ENCODE results near the gene PRKG1. TPM values are rescaled to one million over a fixed set of nuclear protein-coding genes. Genes with fewer than 3 reads are reported as not detected.

The PRKG1 gene
- total RNA-seq, 1 donor from 2014 or later: 22.8 TPM

DNA sequence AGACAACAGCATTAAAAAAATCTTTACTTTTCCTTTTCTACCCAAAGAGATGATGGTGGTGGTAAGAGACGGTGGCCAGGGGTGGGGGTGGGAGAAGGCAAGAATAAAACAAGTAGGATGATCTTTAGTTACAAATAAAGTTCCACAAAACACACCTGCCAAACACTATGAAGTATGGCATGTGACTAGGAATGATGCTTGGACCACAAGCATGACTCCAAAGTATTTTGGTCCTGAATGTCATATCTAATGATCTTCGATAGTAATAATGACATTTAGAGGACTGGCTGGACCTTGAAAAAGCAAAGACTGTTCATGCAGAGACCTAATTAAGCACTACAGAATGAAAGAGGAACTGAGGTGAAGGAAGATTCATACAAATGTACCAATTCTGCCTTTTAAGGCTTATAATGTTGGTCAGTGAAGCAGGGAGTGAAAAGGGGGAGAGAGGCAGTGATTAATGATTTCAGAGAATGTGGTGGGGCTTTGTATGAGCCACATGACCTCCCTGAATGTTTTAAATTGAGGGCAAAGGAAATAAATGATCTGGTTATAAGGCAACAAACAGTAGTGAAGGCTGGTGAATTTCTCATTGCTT lies 1210.2 kb downstream of the PRKG1 start:
- Mint-ChIP-seq H3K4me3 (ENCODE audit: unreplicated experiment) (no peak overlapping the region), H3K27ac (ENCODE audit: unreplicated experiment) (no peak overlapping the region), H3K4me1 (ENCODE audit: low read depth) (peaks cover 19% of the 10 kb centered on the region), H3K27me3 (ENCODE audit: low read depth) (no peaks in the 10 kb centered on the region), H3K36me3 (ENCODE audit: low read depth) (peaks cover 2% of the 10 kb centered on the region), H3K9me3 (ENCODE audit: low read depth) (no peaks in the 10 kb centered on the region)
- TF ChIP-seq, protein P1, sequence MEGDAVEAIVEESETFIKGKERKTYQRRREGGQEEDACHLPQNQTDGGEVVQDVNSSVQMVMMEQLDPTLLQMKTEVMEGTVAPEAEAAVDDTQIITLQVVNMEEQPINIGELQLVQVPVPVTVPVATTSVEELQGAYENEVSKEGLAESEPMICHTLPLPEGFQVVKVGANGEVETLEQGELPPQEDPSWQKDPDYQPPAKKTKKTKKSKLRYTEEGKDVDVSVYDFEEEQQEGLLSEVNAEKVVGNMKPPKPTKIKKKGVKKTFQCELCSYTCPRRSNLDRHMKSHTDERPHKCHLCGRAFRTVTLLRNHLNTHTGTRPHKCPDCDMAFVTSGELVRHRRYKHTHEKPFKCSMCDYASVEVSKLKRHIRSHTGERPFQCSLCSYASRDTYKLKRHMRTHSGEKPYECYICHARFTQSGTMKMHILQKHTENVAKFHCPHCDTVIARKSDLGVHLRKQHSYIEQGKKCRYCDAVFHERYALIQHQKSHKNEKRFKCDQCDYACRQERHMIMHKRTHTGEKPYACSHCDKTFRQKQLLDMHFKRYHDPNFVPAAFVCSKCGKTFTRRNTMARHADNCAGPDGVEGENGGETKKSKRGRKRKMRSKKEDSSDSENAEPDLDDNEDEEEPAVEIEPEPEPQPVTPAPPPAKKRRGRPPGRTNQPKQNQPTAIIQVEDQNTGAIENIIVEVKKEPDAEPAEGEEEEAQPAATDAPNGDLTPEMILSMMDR (IDR thresholded peaks at IDR 0.05): no peak
- no peak for DNase-seq (ENCODE audit: low spot score)

DNA sequence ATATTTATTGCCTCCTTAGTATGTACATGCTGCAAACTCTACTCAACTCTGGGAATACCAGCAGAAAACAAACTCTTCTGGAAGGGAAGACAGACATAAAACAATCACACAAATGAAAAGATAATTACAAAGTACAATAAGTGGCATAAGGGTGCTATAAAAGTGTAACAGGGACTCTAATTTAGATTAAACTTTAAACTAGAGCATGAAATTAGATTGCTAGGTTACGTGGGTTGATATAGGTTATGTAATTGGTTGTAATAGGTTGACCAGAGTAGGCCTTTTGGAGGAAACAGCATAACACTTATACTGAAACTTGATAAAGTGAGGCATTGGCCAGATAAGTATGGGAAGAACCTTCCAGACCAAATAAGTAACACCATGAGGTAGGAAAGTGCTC lies 1213.6 kb downstream of the PRKG1 start:
- Mint-ChIP-seq H3K9me3 (ENCODE audit: low read depth) (no peaks in the 10 kb centered on the region), H3K4me3 (ENCODE audit: unreplicated experiment) (no peak overlapping the region), H3K4me1 (ENCODE audit: low read depth) (peaks cover 4% of the 10 kb centered on the region), H3K27ac (ENCODE audit: unreplicated experiment) (no peak overlapping the region), H3K36me3 (ENCODE audit: low read depth) (peaks cover 2% of the 10 kb centered on the region), H3K27me3 (ENCODE audit: low read depth) (no peaks in the 10 kb centered on the region)
- no peak for DNase-seq (ENCODE audit: low spot score)
- TF ChIP-seq, protein P1 (IDR thresholded peaks at IDR 0.05): no peak

DNA sequence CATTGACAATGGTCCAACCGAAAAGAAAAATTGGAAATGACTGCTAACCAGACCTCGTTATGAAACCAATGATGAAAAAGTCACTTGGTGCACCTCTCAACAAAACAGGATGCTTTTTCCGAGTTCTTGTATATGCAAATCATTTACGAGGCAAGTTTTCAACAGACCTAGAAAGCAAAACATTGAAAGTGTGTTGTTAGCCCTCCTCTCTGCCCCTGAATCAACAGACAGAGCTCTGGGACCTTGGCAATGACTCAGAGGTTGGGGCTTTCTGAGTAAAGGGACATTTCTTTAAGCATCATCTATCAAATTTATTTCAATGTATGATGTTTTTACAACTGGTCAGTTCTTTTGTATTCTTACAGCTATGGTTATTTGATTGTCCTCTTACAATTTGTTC lies 1223.5 kb downstream of the PRKG1 start:
- TF ChIP-seq, protein P1 (IDR thresholded peaks at IDR 0.05): no peak
- Mint-ChIP-seq H3K9me3 (ENCODE audit: low read depth) (peaks cover 3% of the 10 kb centered on the region), H3K27me3 (ENCODE audit: low read depth) (no peaks in the 10 kb centered on the region), H3K4me3 (ENCODE audit: unreplicated experiment) (no peak overlapping the region), H3K36me3 (ENCODE audit: low read depth) (peaks cover 1% of the 10 kb centered on the region), H3K4me1 (ENCODE audit: low read depth) (no peaks in the 10 kb centered on the region), H3K27ac (ENCODE audit: unreplicated experiment) (no peak overlapping the region)
- DNase-seq (ENCODE audit: low spot score): no peak

DNA sequence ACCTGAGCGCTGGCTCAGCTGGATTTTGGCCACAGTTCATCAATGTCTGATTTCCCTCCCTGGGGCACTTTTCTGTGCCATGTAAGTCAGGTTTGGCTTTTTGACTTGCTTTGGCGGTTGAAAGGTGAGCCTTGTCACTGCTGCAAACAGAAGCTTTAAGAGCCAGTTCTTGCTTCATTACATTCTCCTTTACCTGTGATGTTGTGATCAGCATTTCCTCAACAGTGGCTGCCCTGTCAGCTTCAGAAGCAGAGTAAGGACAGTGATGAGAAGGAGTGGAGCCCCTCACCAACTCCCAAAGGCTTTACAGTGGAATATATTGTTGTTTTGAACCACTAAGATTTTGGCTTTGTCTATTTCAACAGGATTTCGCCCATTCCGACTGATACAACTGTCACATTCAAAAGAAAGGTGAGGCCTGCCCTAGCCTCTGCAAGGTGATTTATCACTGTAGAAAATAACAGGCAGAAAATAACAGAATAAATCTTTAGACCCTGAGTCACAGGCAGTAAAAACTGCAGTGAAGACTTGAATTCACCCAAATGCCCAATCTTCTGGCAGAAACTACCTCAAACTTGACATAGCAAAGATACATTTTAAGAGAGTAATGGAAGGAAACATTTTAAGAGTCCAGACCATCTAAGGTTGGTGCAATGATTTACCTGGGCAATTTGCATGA lies 1226.5 kb downstream of the PRKG1 start:
- no peaks in the 10 kb centered on the region for H3K4me1 Mint-ChIP-seq (ENCODE audit: low read depth)
- no peak for DNase-seq (ENCODE audit: low spot score)
- no peaks in the 10 kb centered on the region for H3K36me3 Mint-ChIP-seq (ENCODE audit: low read depth)
- no peaks in the 10 kb centered on the region for H3K27me3 Mint-ChIP-seq (ENCODE audit: low read depth)
- no peak overlapping the region for H3K4me3 Mint-ChIP-seq (ENCODE audit: unreplicated experiment)
- no peak overlapping the region for H3K27ac Mint-ChIP-seq (ENCODE audit: unreplicated experiment)
- TF ChIP-seq, protein P1 (IDR thresholded peaks at IDR 0.05): no peak
- peaks cover 3% of the 10 kb centered on the region for H3K9me3 Mint-ChIP-seq (ENCODE audit: low read depth)

DNA sequence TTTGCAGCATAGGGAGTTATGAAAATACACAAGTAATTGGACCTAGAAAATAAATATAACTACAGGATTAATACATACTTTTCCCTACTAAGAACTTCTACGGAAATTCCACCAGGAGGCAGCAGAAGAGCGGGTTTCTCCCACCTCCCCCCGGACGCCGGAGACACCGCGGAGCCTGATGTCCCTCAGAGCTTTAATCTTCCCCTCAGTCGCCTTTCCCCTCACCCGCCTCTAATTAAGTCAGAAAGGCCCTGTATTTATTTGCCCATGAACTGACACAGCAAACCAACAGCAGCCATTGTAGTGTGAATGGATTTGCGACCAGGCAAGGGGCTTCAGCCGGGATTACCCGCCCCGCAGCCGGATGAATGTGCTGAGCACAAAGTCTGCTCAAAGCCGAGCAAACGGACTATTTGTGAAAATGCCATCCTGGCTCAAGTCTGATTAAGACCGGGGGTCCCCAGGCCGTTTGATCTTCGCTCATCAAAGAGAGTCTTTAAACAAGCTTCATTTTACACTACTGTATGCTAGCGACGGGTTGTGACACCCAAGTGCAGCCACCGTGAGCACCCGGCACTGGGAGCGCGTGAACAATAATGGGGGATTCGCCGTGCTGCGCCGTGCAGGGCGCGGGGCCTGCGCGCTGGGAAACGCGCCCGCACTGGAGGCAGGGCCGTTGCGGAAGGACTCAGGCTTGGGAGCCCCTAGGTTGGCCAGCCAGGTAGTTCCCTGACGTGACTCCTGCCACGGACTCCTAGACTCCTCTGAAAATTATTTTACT lies 1234.2 kb downstream of the PRKG1 start:
- Mint-ChIP-seq H3K9me3 (ENCODE audit: low read depth) (no peaks in the 10 kb centered on the region), H3K4me3 (ENCODE audit: unreplicated experiment) (peak overlapping the region; percentile 88), H3K36me3 (ENCODE audit: low read depth) (no peaks in the 10 kb centered on the region), H3K27ac (ENCODE audit: unreplicated experiment) (peak overlapping the region; percentile 66), H3K27me3 (ENCODE audit: low read depth) (no peaks in the 10 kb centered on the region), H3K4me1 (ENCODE audit: low read depth) (peaks cover 30% of the 10 kb centered on the region)
- TF ChIP-seq, protein P1 (IDR thresholded peaks at IDR 0.05): peak; percentile 99
- DNase-seq (ENCODE audit: low spot score): peak; percentile 73

Data from chondrocyte (in vitro differentiated cells).